Calu3 (cell line): ENCODE data around the gene KRTAP5-7. TPM values are rescaled to one million over a fixed set of nuclear protein-coding genes. Genes with fewer than 3 reads are reported as not detected.
"Not testable (repeated sequence)": the region's sequence is repeated elsewhere in the genome, so short reads cannot be mapped to it uniquely, and the experiment has no call there.

Experiments used
- BruUV-seq: library from RNA; stranded (reverse); fragments of 400-500 nt; replicated peaks from 2 replicates; lab custom pipeline; 2021; lab: Mats Ljungman, UMichigan
- CTCF ChIA-PET: fragments of 300-600 bp; sonication (Branson Sonifier 250); formaldehyde crosslinking; loops from one replicate; lab custom pipeline; 2022; ENCODE audit warnings: antibody characterized with exemption; lab: Charles Lee
- DNase-seq: peaks from one replicate; pipeline ENCODE4 v3.0.0; 2022
- H3K27ac Mint-ChIP-seq: one replicate; pipeline ENCODE4 v1.8.0; 2022; ENCODE audit warnings: mixed read lengths; ENCODE audit not compliant: unreplicated experiment
- H3K27me3 Mint-ChIP-seq: one replicate; pipeline ENCODE4 v1.8.0; 2022; ENCODE audit warnings: mixed read lengths; ENCODE audit not compliant: unreplicated experiment
- H3K36me3 Mint-ChIP-seq: one replicate; pipeline ENCODE4 v1.8.0; 2022; ENCODE audit warnings: mild to moderate bottlenecking, moderate library complexity, mixed read lengths; ENCODE audit not compliant: insufficient read depth, unreplicated experiment
- H3K4me1 Mint-ChIP-seq: one replicate; pipeline ENCODE4 v1.8.0; 2022; ENCODE audit warnings: mild to moderate bottlenecking, low read depth, mixed read lengths; ENCODE audit not compliant: unreplicated experiment
- H3K4me3 Mint-ChIP-seq: one replicate; pipeline ENCODE4 v1.8.0; 2022; ENCODE audit warnings: mild to moderate bottlenecking, low read depth, moderate library complexity, mixed read lengths; ENCODE audit not compliant: unreplicated experiment
- H3K9me3 Mint-ChIP-seq: one replicate; pipeline ENCODE4 v1.8.0; 2022; ENCODE audit warnings: low read depth, mixed read lengths; ENCODE audit not compliant: unreplicated experiment
- intact Hi-C: fragments of 100-400 bp; cut with micrococcal nuclease; formaldehyde crosslinking; loops from one replicate; pipeline ENCODE4 v1.10.0; 2022; ENCODE audit not compliant: unreplicated experiment
- total RNA-seq: library from RNA; stranded (reverse); gene quantifications from 2 replicates; pipeline ENCODE4 v1.2.3, GENCODE V29; 2022
- TF ChIP-seq, protein P1 (sequence below): fragments of 200-600 bp; IDR thresholded peaks from one replicate; pipeline ENCODE4 v1.8.0; 2022; ENCODE audit warnings: antibody characterized with exemption; ENCODE audit not compliant: unreplicated experiment

Gene KRTAP5-7
- total RNA-seq, 1 experiment from 2014 or later, result not detected

DNA sequence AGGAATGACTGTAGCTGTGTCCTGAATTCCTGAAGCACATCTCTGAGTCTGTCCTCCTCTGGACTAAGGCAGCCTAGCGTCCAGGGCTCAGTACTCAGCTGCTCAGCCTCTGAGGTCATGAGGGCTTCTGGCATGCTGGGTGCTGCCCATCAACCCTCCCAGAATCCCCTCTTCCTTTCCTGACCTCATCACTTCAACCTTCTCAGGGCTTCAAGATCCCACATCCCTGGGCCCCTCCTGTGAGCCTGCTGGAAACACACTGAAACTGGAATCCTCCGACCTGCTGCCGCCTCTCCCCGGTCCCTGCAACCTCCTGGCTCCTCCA is 11.6 kb downstream of the KRTAP5-7 start:
- peaks cover 10% of the 10 kb centered on the region for H3K4me1 Mint-ChIP-seq
- H3K27me3 Mint-ChIP-seq, result peaks cover 49% of the 10 kb centered on the region
- no TSS peak for BruUV-seq
- TF ChIP-seq, protein P1, sequence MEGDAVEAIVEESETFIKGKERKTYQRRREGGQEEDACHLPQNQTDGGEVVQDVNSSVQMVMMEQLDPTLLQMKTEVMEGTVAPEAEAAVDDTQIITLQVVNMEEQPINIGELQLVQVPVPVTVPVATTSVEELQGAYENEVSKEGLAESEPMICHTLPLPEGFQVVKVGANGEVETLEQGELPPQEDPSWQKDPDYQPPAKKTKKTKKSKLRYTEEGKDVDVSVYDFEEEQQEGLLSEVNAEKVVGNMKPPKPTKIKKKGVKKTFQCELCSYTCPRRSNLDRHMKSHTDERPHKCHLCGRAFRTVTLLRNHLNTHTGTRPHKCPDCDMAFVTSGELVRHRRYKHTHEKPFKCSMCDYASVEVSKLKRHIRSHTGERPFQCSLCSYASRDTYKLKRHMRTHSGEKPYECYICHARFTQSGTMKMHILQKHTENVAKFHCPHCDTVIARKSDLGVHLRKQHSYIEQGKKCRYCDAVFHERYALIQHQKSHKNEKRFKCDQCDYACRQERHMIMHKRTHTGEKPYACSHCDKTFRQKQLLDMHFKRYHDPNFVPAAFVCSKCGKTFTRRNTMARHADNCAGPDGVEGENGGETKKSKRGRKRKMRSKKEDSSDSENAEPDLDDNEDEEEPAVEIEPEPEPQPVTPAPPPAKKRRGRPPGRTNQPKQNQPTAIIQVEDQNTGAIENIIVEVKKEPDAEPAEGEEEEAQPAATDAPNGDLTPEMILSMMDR, result no peak
- CTCF ChIA-PET, result no interaction called here
- intact Hi-C loops, result no loop called here
- no peak overlapping the region for H3K4me3 Mint-ChIP-seq
- H3K9me3 Mint-ChIP-seq, result peaks cover 2% of the 10 kb centered on the region
- H3K27ac Mint-ChIP-seq, result no peak overlapping the region
- DNase-seq, result no peak
- H3K36me3 Mint-ChIP-seq, result no peaks in the 10 kb centered on the region

DNA sequence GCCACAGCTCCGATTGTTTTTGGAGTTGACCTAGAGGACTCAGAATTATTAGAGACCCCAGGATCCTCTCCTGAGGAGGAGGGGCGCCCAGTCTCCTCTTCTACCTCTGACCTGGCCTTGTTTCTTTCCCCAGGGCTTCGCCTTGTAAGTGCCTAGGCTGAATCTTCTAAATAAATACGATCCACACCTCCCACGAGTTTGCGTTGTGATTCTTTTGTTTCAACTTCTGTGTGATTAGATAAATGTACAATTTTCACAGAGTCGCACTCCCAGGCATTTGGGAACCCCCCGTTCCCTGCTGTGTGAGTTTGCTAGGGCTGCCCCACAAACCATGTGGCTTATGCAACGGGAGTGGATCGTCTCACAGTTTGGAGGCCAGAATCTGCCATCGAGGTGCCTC is 11.9 kb downstream of the KRTAP5-7 start:
- no peaks in the 10 kb centered on the region for H3K36me3 Mint-ChIP-seq
- peaks cover 53% of the 10 kb centered on the region for H3K27me3 Mint-ChIP-seq
- DNase-seq, result no peak
- no peak overlapping the region for H3K27ac Mint-ChIP-seq
- no peak overlapping the region for H3K4me3 Mint-ChIP-seq
- no TSS peak for BruUV-seq
- peaks cover 2% of the 10 kb centered on the region for H3K9me3 Mint-ChIP-seq
- intact Hi-C loops, result no loop called here
- H3K4me1 Mint-ChIP-seq, result peaks cover 11% of the 10 kb centered on the region
- CTCF ChIA-PET, result no interaction called here
- TF ChIP-seq, protein P1, result no peak

DNA sequence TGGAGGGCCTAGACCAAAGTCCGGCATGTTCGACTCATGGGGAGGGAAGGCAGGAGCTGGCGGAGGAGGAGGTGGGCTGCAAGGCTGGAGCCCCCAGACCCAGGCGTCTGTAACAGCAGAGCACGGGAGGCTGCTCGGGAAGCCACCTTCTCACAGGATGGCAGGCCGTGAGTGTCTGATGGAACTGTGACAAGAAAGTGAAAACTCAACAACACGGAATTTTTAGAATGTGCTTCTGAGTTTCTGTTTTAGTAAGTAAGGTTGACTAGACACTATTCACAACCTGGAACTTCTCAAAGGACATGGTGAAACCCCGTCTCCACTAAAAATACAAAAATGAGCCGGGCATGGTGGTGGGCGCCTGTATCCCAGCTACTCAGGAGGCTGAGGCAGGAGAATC is 12.9 kb downstream of the KRTAP5-7 start:
- H3K9me3 Mint-ChIP-seq, H3K27ac Mint-ChIP-seq, H3K36me3 Mint-ChIP-seq, intact Hi-C loops, BruUV-seq, CTCF ChIA-PET, H3K4me3 Mint-ChIP-seq, DNase-seq: not testable (repeated sequence)
- Mint-ChIP-seq H3K4me1 (peaks cover 11% of the 10 kb centered on the region), H3K27me3 (peaks cover 63% of the 10 kb centered on the region)

DNA sequence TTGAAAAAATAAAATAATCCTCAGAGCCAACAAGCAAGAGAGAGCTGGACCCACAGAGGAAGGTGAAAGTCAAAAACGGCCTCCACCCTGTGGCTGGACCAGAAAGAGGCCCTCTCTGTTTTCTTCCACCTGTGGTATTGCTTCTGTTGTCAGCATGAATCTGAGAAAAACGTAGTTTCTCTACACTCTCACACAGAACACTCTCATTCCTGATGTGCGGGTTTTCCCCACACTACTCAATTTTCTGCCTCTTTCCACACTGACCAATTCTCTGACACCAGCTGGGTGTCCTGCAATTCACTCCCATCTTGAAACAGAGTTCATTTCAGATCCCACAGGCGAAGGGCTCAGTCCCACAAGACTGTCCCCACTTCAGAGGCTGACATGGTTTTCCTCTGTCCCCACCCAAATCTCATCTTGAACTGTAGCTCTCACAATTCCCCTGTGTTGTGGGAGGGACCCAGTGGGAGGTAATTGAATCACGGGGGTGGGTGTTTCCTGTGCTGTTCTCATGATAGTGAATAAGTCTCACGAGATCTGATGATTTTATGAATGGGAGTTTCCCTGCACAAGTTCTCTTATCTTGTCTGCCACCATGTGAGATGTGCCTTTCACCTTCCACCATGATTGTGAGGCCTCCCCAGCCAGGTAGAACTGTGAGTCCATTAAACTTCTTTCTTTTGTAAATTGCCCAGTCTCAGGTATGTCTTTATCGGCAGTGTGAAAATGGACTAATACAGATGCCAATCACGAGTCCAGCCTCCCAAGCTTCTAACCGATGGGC is 13.6 kb downstream of the KRTAP5-7 start:
- BruUV-seq, DNase-seq, CTCF ChIA-PET, H3K4me3 Mint-ChIP-seq, H3K36me3 Mint-ChIP-seq, H3K9me3 Mint-ChIP-seq, H3K27ac Mint-ChIP-seq, intact Hi-C loops: not testable (repeated sequence)
- Mint-ChIP-seq H3K27me3 (peaks cover 70% of the 10 kb centered on the region), H3K4me1 (peaks cover 11% of the 10 kb centered on the region)

DNA sequence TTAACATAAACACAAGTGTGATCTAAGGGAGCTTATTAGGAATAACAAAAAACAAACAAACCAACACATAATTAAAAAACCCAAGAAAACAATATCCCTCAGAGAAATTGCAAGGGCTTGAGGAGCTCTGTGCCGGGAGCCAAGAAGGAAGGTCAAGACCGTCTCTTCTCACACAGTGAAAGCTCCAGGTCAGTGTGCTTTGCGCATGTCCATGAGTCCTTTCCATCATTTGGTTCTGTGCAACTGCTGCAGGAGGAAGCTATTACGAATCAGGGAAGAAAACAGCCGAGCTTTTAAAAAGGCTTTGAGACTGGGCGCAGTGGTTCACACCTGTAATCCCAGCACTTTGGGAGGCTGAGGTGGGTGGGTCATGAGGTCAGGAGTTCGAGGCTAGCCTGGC is 15.3 kb downstream of the KRTAP5-7 start:
- H3K27ac Mint-ChIP-seq, result no peak overlapping the region
- TF ChIP-seq, protein P1, result no peak
- intact Hi-C loops, result no loop called here
- CTCF ChIA-PET, result interaction anchor here (0.6 to 1.0 kb wide), 4 partner anchors 10 to 1713 kb away, joined by 3 to 6 read pairs (median 4); no protein-coding TSS in a partner anchor
- no peak for DNase-seq
- H3K36me3 Mint-ChIP-seq, result no peaks in the 10 kb centered on the region
- no TSS peak for BruUV-seq
- peaks cover 11% of the 10 kb centered on the region for H3K4me1 Mint-ChIP-seq
- H3K27me3 Mint-ChIP-seq, result peaks cover 87% of the 10 kb centered on the region
- H3K9me3 Mint-ChIP-seq, result peaks cover 5% of the 10 kb centered on the region
- no peak overlapping the region for H3K4me3 Mint-ChIP-seq
